Activated T-cell treated with anti-CD3 and anti-CD28 coated beads, Interleukin-2, amount 50 U/mL, for 24 hours (primary cell): ENCODE measurements around the gene FBLN2.

Source experiments
- DNase-seq: peaks from one replicate; pipeline ENCODE4 v3.0.0-alpha.2; 2020
- H3K27ac Mint-ChIP-seq: 2 replicates; pipeline ENCODE4 v1.8.0; 2020; ENCODE audit warnings: mild to moderate bottlenecking, mixed read lengths
- H3K27me3 Mint-ChIP-seq: 2 replicates; pipeline ENCODE4 v1.8.0; 2020; ENCODE audit warnings: mixed read lengths
- H3K36me3 Mint-ChIP-seq: 2 replicates; pipeline ENCODE4 v1.8.0; 2020; ENCODE audit warnings: low read depth, mixed read lengths
- H3K4me1 Mint-ChIP-seq: 2 replicates; pipeline ENCODE4 v1.8.0; 2020; ENCODE audit warnings: low read depth, mixed read lengths
- H3K4me3 Mint-ChIP-seq: 2 replicates; pipeline ENCODE4 v1.8.0; 2020; ENCODE audit warnings: mild to moderate bottlenecking, moderate library complexity, mixed read lengths
- H3K9me3 Mint-ChIP-seq: 2 replicates; pipeline ENCODE4 v1.8.0; 2020; ENCODE audit warnings: mixed read lengths

Gene FBLN2

GRCh38 chr3:13508496-13508895 lies 40.4 kb upstream of the FBLN2 start:
- no peak overlapping the region for H3K4me3 Mint-ChIP-seq
- no peaks in the 10 kb centered on the region for H3K27me3 Mint-ChIP-seq
- H3K9me3 Mint-ChIP-seq: no peaks in the 10 kb centered on the region
- H3K27ac Mint-ChIP-seq: no peak overlapping the region
- no peaks in the 10 kb centered on the region for H3K36me3 Mint-ChIP-seq
- no peaks in the 10 kb centered on the region for H3K4me1 Mint-ChIP-seq
- DNase-seq: no peak

- Mint-ChIP-seq H3K36me3 (no peaks in the 10 kb centered on the region), H3K27ac (no peak overlapping the region), H3K4me3 (no peak overlapping the region)
These were observed 39.7 kb upstream of the FBLN2 start for GRCh38 chr3:13509059-13509815.

GRCh38 chr3:13509816-13510192 lies 39.1 kb upstream of the FBLN2 start:
- no peak for DNase-seq
- Mint-ChIP-seq H3K4me1 (no peaks in the 10 kb centered on the region), H3K9me3 (no peaks in the 10 kb centered on the region), H3K4me3 (no peak overlapping the region), H3K27me3 (no peaks in the 10 kb centered on the region), H3K36me3 (no peaks in the 10 kb centered on the region), H3K27ac (no peak overlapping the region)

More at GRCh38 chr3:13509059-13509815, 39.7 kb upstream of the FBLN2 start:
- H3K27me3 Mint-ChIP-seq: no peaks in the 10 kb centered on the region
- no peaks in the 10 kb centered on the region for H3K9me3 Mint-ChIP-seq
- DNase-seq: no peak
- no peaks in the 10 kb centered on the region for H3K4me1 Mint-ChIP-seq

GRCh38 chr3:13512451-13512850 lies 36.5 kb upstream of the FBLN2 start:
- Mint-ChIP-seq H3K27me3 (no peaks in the 10 kb centered on the region), H3K27ac (no peak overlapping the region), H3K4me3 (no peak overlapping the region), H3K4me1 (no peaks in the 10 kb centered on the region), H3K36me3 (no peaks in the 10 kb centered on the region), H3K9me3 (no peaks in the 10 kb centered on the region)
- DNase-seq: no peak

- Mint-ChIP-seq H3K4me3 (no peak overlapping the region), H3K27ac (no peak overlapping the region), H3K27me3 (no peaks in the 10 kb centered on the region), H3K36me3 (no peaks in the 10 kb centered on the region), H3K4me1 (no peaks in the 10 kb centered on the region), H3K9me3 (no peaks in the 10 kb centered on the region)
- DNase-seq: no peak
These were observed 35.6 kb upstream of the FBLN2 start for GRCh38 chr3:13513051-13513912.

- Mint-ChIP-seq H3K9me3 (no peaks in the 10 kb centered on the region), H3K4me1 (no peaks in the 10 kb centered on the region), H3K27me3 (no peaks in the 10 kb centered on the region), H3K27ac (no peak overlapping the region), H3K36me3 (no peaks in the 10 kb centered on the region), H3K4me3 (no peak overlapping the region)
- DNase-seq: no peak
These were observed 34.9 kb upstream of the FBLN2 start for GRCh38 chr3:13513913-13514517.

- no peak for DNase-seq
- no peaks in the 10 kb centered on the region for H3K36me3 Mint-ChIP-seq
- H3K4me3 Mint-ChIP-seq: no peak overlapping the region
These were observed 34.1 kb upstream of the FBLN2 start for GRCh38 chr3:13514639-13515435.

GRCh38 chr3:13515786-13516759 lies 32.9 kb upstream of the FBLN2 start:
- no peak overlapping the region for H3K27ac Mint-ChIP-seq
- no peaks in the 10 kb centered on the region for H3K4me1 Mint-ChIP-seq
- DNase-seq: no peak
- H3K36me3 Mint-ChIP-seq: no peaks in the 10 kb centered on the region
- H3K9me3 Mint-ChIP-seq: peaks cover under 1% of the 10 kb centered on the region
- H3K4me3 Mint-ChIP-seq: no peak overlapping the region
- no peaks in the 10 kb centered on the region for H3K27me3 Mint-ChIP-seq

More at GRCh38 chr3:13514639-13515435, 34.1 kb upstream of the FBLN2 start:
- no peaks in the 10 kb centered on the region for H3K4me1 Mint-ChIP-seq
- H3K9me3 Mint-ChIP-seq: no peaks in the 10 kb centered on the region
- no peaks in the 10 kb centered on the region for H3K27me3 Mint-ChIP-seq
- no peak overlapping the region for H3K27ac Mint-ChIP-seq

GRCh38 chr3:13516760-13517135 lies 32.2 kb upstream of the FBLN2 start:
- Mint-ChIP-seq H3K9me3 (peaks cover 6% of the 10 kb centered on the region), H3K4me1 (no peaks in the 10 kb centered on the region), H3K4me3 (no peak overlapping the region), H3K27me3 (no peaks in the 10 kb centered on the region), H3K27ac (no peak overlapping the region), H3K36me3 (no peaks in the 10 kb centered on the region)
- no peak for DNase-seq

GRCh38 chr3:13517253-13517977 lies 31.5 kb upstream of the FBLN2 start:
- H3K27me3 Mint-ChIP-seq: no peaks in the 10 kb centered on the region
- H3K4me1 Mint-ChIP-seq: no peaks in the 10 kb centered on the region
- DNase-seq: no peak
- peaks cover 8% of the 10 kb centered on the region for H3K9me3 Mint-ChIP-seq
- H3K4me3 Mint-ChIP-seq: no peak overlapping the region
- no peak overlapping the region for H3K27ac Mint-ChIP-seq
- no peaks in the 10 kb centered on the region for H3K36me3 Mint-ChIP-seq

GRCh38 chr3:13518516-13518953 lies 30.4 kb upstream of the FBLN2 start:
- Mint-ChIP-seq H3K27me3 (no peaks in the 10 kb centered on the region), H3K9me3 (peaks cover 8% of the 10 kb centered on the region), H3K27ac (no peak overlapping the region), H3K4me3 (no peak overlapping the region), H3K4me1 (no peaks in the 10 kb centered on the region), H3K36me3 (no peaks in the 10 kb centered on the region)
- DNase-seq: no peak

GRCh38 chr3:13519006-13519791 lies 29.7 kb upstream of the FBLN2 start:
- Mint-ChIP-seq H3K4me1 (no peaks in the 10 kb centered on the region), H3K27me3 (no peaks in the 10 kb centered on the region), H3K4me3 (no peak overlapping the region), H3K36me3 (no peaks in the 10 kb centered on the region), H3K9me3 (peaks cover 8% of the 10 kb centered on the region), H3K27ac (no peak overlapping the region)
- DNase-seq: no peak
